Astrocyte of the cerebellum (primary cell): ENCODE data around the gene CCDC197.

Source experiments
- DNase-seq: peaks from one replicate; pipeline ENCODE4 v3.0.0-alpha.2; 2011; ENCODE audit warnings: low read depth
- H3K4me3 ChIP-seq: 2 replicates; pipeline ENCODE4 v1.5.1; 2011; ENCODE audit warnings: mild to moderate bottlenecking, low read depth, low read length, moderate library complexity
- CTCF ChIP-seq: IDR thresholded peaks from 2 replicates; pipeline ENCODE4 v1.5.1; 2012; ENCODE audit warnings: low read length, low read depth, moderate library complexity, mild to moderate bottlenecking; ENCODE audit errors: missing control alignments
- in situ Hi-C: cut with HindIII; loops from 2 replicates; pipeline ENCODE4 v1.10.0; 2017; ENCODE audit warnings: low sequenced_read_pairs

Gene CCDC197

GRCh38 chr14:94021416-94022157 lies 24.5 kb downstream of the CCDC197 start:
- no peak for TF ChIP-seq CTCF
- in situ Hi-C loops: no loop called here
- peak; percentile 9 for DNase-seq
- no peak overlapping the region for H3K4me3 ChIP-seq

GRCh38 chr14:94022532-94023411 lies 25.7 kb downstream of the CCDC197 start:
- in situ Hi-C loops: no loop called here
- DNase-seq: no peak
- no peak overlapping the region for H3K4me3 ChIP-seq
- no peak for TF ChIP-seq CTCF

GRCh38 chr14:94024549-94024948 lies 27.4 kb downstream of the CCDC197 start:
- no peak for TF ChIP-seq CTCF
- no peak for DNase-seq
- no peak overlapping the region for H3K4me3 ChIP-seq
- in situ Hi-C loops: no loop called here

- peak overlapping the region; percentile 58 for H3K4me3 ChIP-seq
- DNase-seq: no peak
- in situ Hi-C loops: loop anchor here (5.0 kb wide), 2 partner anchors 53 to 97 kb away; no protein-coding TSS in a partner anchor
- TF ChIP-seq CTCF: no peak
Measured at GRCh38 chr14:94025720-94026119, 28.6 kb downstream of the CCDC197 start.

GRCh38 chr14:94026173-94026888 lies 29.2 kb downstream of the CCDC197 start, which contains the start of gene OTUB2:
TSS of gene OTUB2 (plus strand) at chr14:94026340. CDS start at chr14:94026538, 198 bp downstream.
- in situ Hi-C loops: loop anchor here (5.0 kb wide), 2 partner anchors 54 to 96 kb away; no protein-coding TSS in a partner anchor
- H3K4me3 ChIP-seq: peak within 1 kb of the TSS; percentile 58
- DNase-seq: peak; percentile 96
- TF ChIP-seq CTCF: no peak
